MCF 10A (cell line): ENCODE results near the gene PSTK. TPM values are rescaled to one million over a fixed set of nuclear protein-coding genes. Genes with fewer than 3 reads are reported as not detected.
A peak's percentile ranks its signal among the peaks of the same experiment; 100 is the strongest.

Experiments used
- BruUV-seq: library from RNA; stranded (reverse); fragments of 400-500 nt; replicated peaks from 2 replicates; lab custom pipeline; 2021; lab: Mats Ljungman, UMichigan
- CTCF ChIA-PET: fragments of 300-600 bp; sonication (Branson Sonifier 250); formaldehyde crosslinking; extraction: SDS; loops from one replicate; lab custom pipeline; 2021; ENCODE audit warnings: antibody characterized with exemption, inconsistent platforms; lab: Yijun Ruan, JAX
- POLR2A ChIA-PET: fragments of 300-600, 350-650 bp; sonication (Branson Sonifier 250); formaldehyde crosslinking; extraction: SDS; loops from one replicate; lab custom pipeline; 2020; ENCODE audit warnings: antibody characterized with exemption, inconsistent platforms; lab: Yijun Ruan, JAX
- DNase-seq: peaks from one replicate; pipeline ENCODE4 v3.0.0-alpha.2; 2018; ENCODE audit not compliant: unreplicated experiment
- H3K27ac Mint-ChIP-seq: one replicate; pipeline ENCODE4 v1.8.0; 2022; ENCODE audit warnings: mild to moderate bottlenecking, low read depth, mixed read lengths; ENCODE audit not compliant: unreplicated experiment
- H3K27me3 Mint-ChIP-seq: one replicate; pipeline ENCODE4 v1.8.0; 2022; ENCODE audit warnings: mixed read lengths; ENCODE audit not compliant: insufficient read depth, unreplicated experiment
- H3K36me3 Mint-ChIP-seq: one replicate; pipeline ENCODE4 v1.8.0; 2022; ENCODE audit warnings: mild to moderate bottlenecking, moderate library complexity, mixed read lengths; ENCODE audit not compliant: insufficient read depth, unreplicated experiment
- H3K4me1 Mint-ChIP-seq: one replicate; pipeline ENCODE4 v1.8.0; 2022; ENCODE audit warnings: mixed read lengths; ENCODE audit not compliant: insufficient read depth, unreplicated experiment
- H3K4me3 Mint-ChIP-seq: one replicate; pipeline ENCODE4 v1.8.0; 2022; ENCODE audit warnings: mild to moderate bottlenecking, moderate library complexity, mixed read lengths; ENCODE audit not compliant: unreplicated experiment
- H3K9me3 Mint-ChIP-seq: one replicate; pipeline ENCODE4 v1.8.0; 2022; ENCODE audit warnings: mixed read lengths; ENCODE audit not compliant: unreplicated experiment
- intact Hi-C: fragments of 100-400 bp; cut with micrococcal nuclease; formaldehyde crosslinking; loops from 2 replicates; pipeline ENCODE4 v1.14.1; 2022
- total RNA-seq: library from RNA; stranded (reverse); gene quantifications from 2 replicates; pipeline ENCODE4 v1.2.3, GENCODE V29; 2022
- TF ChIP-seq, protein P1 (sequence below): fragments of 200-600 bp; IDR thresholded peaks from one replicate; pipeline ENCODE4 v1.8.0; 2022; ENCODE audit warnings: antibody characterized with exemption, mild to moderate bottlenecking; ENCODE audit not compliant: unreplicated experiment

Gene PSTK
- total RNA-seq, 1 experiment from 2014 or later = 8.3 TPM

GRCh38 chr10:123019941-123020703, 39.9 kb downstream of the PSTK start:
- CTCF ChIA-PET = interaction anchor here (0.5 to 1.0 kb wide), 4 partner anchors 10 to 947 kb away, joined by 3 read pairs; no protein-coding TSS in a partner anchor
- no peak overlapping the region for H3K4me3 Mint-ChIP-seq
- intact Hi-C loops = no loop called here

GRCh38 chr10:123021517-123021916, 41.3 kb downstream of the PSTK start:
- DNase-seq = peak; percentile 23
- H3K36me3 Mint-ChIP-seq = no peaks in the 10 kb centered on the region
- no TSS peak for BruUV-seq

More at GRCh38 chr10:123019941-123020703, 39.9 kb downstream of the PSTK start:
- POLR2A ChIA-PET = interaction anchor here (5.7 kb wide), 1 partner anchor 11 kb away, joined by 24 read pairs; the partner anchor contains the start of genes ACADSB and IKZF5
- no peaks in the 10 kb centered on the region for H3K36me3 Mint-ChIP-seq
- H3K27me3 Mint-ChIP-seq = no peaks in the 10 kb centered on the region
- BruUV-seq = no TSS peak
- no peak for DNase-seq
- peaks cover 10% of the 10 kb centered on the region for H3K4me1 Mint-ChIP-seq
- TF ChIP-seq, protein P1, sequence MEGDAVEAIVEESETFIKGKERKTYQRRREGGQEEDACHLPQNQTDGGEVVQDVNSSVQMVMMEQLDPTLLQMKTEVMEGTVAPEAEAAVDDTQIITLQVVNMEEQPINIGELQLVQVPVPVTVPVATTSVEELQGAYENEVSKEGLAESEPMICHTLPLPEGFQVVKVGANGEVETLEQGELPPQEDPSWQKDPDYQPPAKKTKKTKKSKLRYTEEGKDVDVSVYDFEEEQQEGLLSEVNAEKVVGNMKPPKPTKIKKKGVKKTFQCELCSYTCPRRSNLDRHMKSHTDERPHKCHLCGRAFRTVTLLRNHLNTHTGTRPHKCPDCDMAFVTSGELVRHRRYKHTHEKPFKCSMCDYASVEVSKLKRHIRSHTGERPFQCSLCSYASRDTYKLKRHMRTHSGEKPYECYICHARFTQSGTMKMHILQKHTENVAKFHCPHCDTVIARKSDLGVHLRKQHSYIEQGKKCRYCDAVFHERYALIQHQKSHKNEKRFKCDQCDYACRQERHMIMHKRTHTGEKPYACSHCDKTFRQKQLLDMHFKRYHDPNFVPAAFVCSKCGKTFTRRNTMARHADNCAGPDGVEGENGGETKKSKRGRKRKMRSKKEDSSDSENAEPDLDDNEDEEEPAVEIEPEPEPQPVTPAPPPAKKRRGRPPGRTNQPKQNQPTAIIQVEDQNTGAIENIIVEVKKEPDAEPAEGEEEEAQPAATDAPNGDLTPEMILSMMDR = no peak
- no peaks in the 10 kb centered on the region for H3K9me3 Mint-ChIP-seq
- H3K27ac Mint-ChIP-seq = no peak overlapping the region

GRCh38 chr10:123024540-123024939, 44.3 kb downstream of the PSTK start:
- ChIA-PET CTCF (interaction anchor here (0.9 kb wide), 1 partner anchor 19 kb away, joined by 6 read pairs; no protein-coding TSS in a partner anchor), POLR2A (interaction anchor here (0.7 to 1.6 kb wide), 2 partner anchors 8 to 226 kb away, joined by 3 to 9 read pairs; no protein-coding TSS in a partner anchor)
- Mint-ChIP-seq H3K27ac (no peak overlapping the region), H3K27me3 (no peaks in the 10 kb centered on the region), H3K4me1 (peaks cover 7% of the 10 kb centered on the region), H3K9me3 (no peaks in the 10 kb centered on the region), H3K4me3 (no peak overlapping the region), H3K36me3 (no peaks in the 10 kb centered on the region)
- BruUV-seq = no TSS peak
- DNase-seq = no peak
- intact Hi-C loops = no loop called here
- TF ChIP-seq, protein P1 = no peak

More at GRCh38 chr10:123021517-123021916, 41.3 kb downstream of the PSTK start:
- ChIA-PET POLR2A (interaction anchor here (0.6 to 5.7 kb wide), 6 partner anchors 11 to 230 kb away, joined by 3 to 24 read pairs (median 4); partner anchors contain the start of genes ACADSB and IKZF5), CTCF (interaction anchor here (0.6 to 1.8 kb wide), 10 partner anchors 11 to 768 kb away, joined by 3 to 7 read pairs (median 4); no protein-coding TSS in a partner anchor)
- H3K9me3 Mint-ChIP-seq = no peaks in the 10 kb centered on the region
- no peaks in the 10 kb centered on the region for H3K27me3 Mint-ChIP-seq
- intact Hi-C loops = no loop called here
- TF ChIP-seq, protein P1 = peak; percentile 28
- no peak overlapping the region for H3K4me3 Mint-ChIP-seq
- no peak overlapping the region for H3K27ac Mint-ChIP-seq
- H3K4me1 Mint-ChIP-seq = peaks cover 7% of the 10 kb centered on the region

GRCh38 chr10:123026302-123026701, 46.1 kb downstream of the PSTK start:
- TF ChIP-seq, protein P1 = no peak
- no peak overlapping the region for H3K27ac Mint-ChIP-seq
- DNase-seq = no peak
- intact Hi-C loops = no loop called here
- H3K36me3 Mint-ChIP-seq = no peaks in the 10 kb centered on the region
- ChIA-PET POLR2A (interaction anchor here (0.6 kb wide), 1 partner anchor 53 kb away, joined by 4 read pairs; no protein-coding TSS in a partner anchor), CTCF (interaction anchor here (0.6 kb wide), 1 partner anchor 528 kb away, joined by 3 read pairs; no protein-coding TSS in a partner anchor)
- H3K4me1 Mint-ChIP-seq = peaks cover 6% of the 10 kb centered on the region
- no peaks in the 10 kb centered on the region for H3K9me3 Mint-ChIP-seq
- BruUV-seq = no TSS peak
- H3K4me3 Mint-ChIP-seq = no peak overlapping the region
- no peaks in the 10 kb centered on the region for H3K27me3 Mint-ChIP-seq
